Measurements from ENCODE around the gene HDDC3. TPM values are rescaled to one million over a fixed set of nuclear protein-coding genes. Genes with fewer than 3 reads are reported as not detected.

Gene HDDC3
- total RNA-seq, 1 experiment from 2014 or later: 26.7 TPM

GRCh38 chr15:90913398-90913944 is 18.9 kb downstream of the HDDC3 start:
- Mint-ChIP-seq H3K9me3 (ENCODE audit: low read depth, unreplicated experiment) (no peaks in the 10 kb centered on the region), H3K36me3 (ENCODE audit: insufficient read depth, unreplicated experiment) (peaks cover 21% of the 10 kb centered on the region)
- CTCF ChIA-PET: no interaction called here

GRCh38 chr15:90912770-90913075 is 19.6 kb downstream of the HDDC3 start:
- Mint-ChIP-seq H3K4me1 (ENCODE audit: low read depth, unreplicated experiment) (no peaks in the 10 kb centered on the region), H3K4me3 (ENCODE audit: low read depth, unreplicated experiment) (no peak overlapping the region), H3K36me3 (ENCODE audit: insufficient read depth, unreplicated experiment) (peaks cover 21% of the 10 kb centered on the region), H3K27me3 (ENCODE audit: unreplicated experiment) (no peaks in the 10 kb centered on the region), H3K27ac (ENCODE audit: unreplicated experiment) (no peak overlapping the region), H3K9me3 (ENCODE audit: low read depth, unreplicated experiment) (no peaks in the 10 kb centered on the region)
- no peak for DNase-seq
- intact Hi-C loops (cut with micrococcal nuclease; ENCODE audit: unreplicated experiment): no loop called here
- CTCF ChIA-PET: no interaction called here
- TF ChIP-seq CTCF (IDR thresholded peaks at IDR 0.05; ENCODE audit: unreplicated experiment): no peak
- no TSS peak for BruUV-seq (replicated peaks)

More at GRCh38 chr15:90913398-90913944, 18.9 kb downstream of the HDDC3 start:
- no peak for DNase-seq
- TF ChIP-seq CTCF (IDR thresholded peaks at IDR 0.05; ENCODE audit: unreplicated experiment): no peak
- intact Hi-C loops (cut with micrococcal nuclease; ENCODE audit: unreplicated experiment): no loop called here
- no peaks in the 10 kb centered on the region for H3K27me3 Mint-ChIP-seq (ENCODE audit: unreplicated experiment)
- no peak overlapping the region for H3K27ac Mint-ChIP-seq (ENCODE audit: unreplicated experiment)
- no peak overlapping the region for H3K4me3 Mint-ChIP-seq (ENCODE audit: low read depth, unreplicated experiment)
- no TSS peak for BruUV-seq (replicated peaks)
- H3K4me1 Mint-ChIP-seq (ENCODE audit: low read depth, unreplicated experiment): no peaks in the 10 kb centered on the region

GRCh38 chr15:90911906-90912769 is 20.2 kb downstream of the HDDC3 start:
- DNase-seq: no peak
- no TSS peak for BruUV-seq (replicated peaks)
- no peak for TF ChIP-seq CTCF (IDR thresholded peaks at IDR 0.05; ENCODE audit: unreplicated experiment)
- Mint-ChIP-seq H3K4me1 (ENCODE audit: low read depth, unreplicated experiment) (no peaks in the 10 kb centered on the region), H3K27ac (ENCODE audit: unreplicated experiment) (no peak overlapping the region), H3K36me3 (ENCODE audit: insufficient read depth, unreplicated experiment) (peaks cover 21% of the 10 kb centered on the region), H3K27me3 (ENCODE audit: unreplicated experiment) (no peaks in the 10 kb centered on the region), H3K9me3 (ENCODE audit: low read depth, unreplicated experiment) (no peaks in the 10 kb centered on the region), H3K4me3 (ENCODE audit: low read depth, unreplicated experiment) (no peak overlapping the region)
- CTCF ChIA-PET: no interaction called here
- intact Hi-C loops (cut with micrococcal nuclease; ENCODE audit: unreplicated experiment): no loop called here

DNA sequence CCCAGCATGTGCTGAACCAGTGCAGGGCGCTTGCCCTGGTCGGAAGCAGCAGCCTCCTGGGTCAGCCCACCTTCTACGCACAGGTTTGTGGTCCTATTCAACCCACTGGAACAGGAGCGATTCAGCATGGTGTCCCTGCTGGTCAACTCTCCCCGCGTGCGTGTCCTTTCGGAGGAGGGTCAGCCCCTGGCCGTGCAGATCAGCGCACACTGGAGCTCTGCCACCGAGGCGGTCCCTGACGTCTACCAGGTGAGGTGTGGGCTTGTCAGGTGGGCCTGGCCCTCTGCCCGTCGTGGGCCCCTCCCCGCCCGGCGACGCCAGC is 21.1 kb downstream of the HDDC3 start:
- no peak for DNase-seq
- H3K9me3 Mint-ChIP-seq (ENCODE audit: low read depth, unreplicated experiment): no peaks in the 10 kb centered on the region
- CTCF ChIA-PET: no interaction called here
- no TSS peak for BruUV-seq (replicated peaks)
- H3K4me1 Mint-ChIP-seq (ENCODE audit: low read depth, unreplicated experiment): no peaks in the 10 kb centered on the region
- H3K36me3 Mint-ChIP-seq (ENCODE audit: insufficient read depth, unreplicated experiment): peaks cover 21% of the 10 kb centered on the region
- no peak for TF ChIP-seq CTCF (IDR thresholded peaks at IDR 0.05; ENCODE audit: unreplicated experiment)
- intact Hi-C loops (cut with micrococcal nuclease; ENCODE audit: unreplicated experiment): no loop called here
- H3K4me3 Mint-ChIP-seq (ENCODE audit: low read depth, unreplicated experiment): no peak overlapping the region
- H3K27me3 Mint-ChIP-seq (ENCODE audit: unreplicated experiment): no peaks in the 10 kb centered on the region
- no peak overlapping the region for H3K27ac Mint-ChIP-seq (ENCODE audit: unreplicated experiment)

Measured in Calu3 (cell line).